HepG2 (cell line): Measurements from ENCODE around the gene FAM216A. TPM values are rescaled to one million over a fixed set of nuclear protein-coding genes. Genes with fewer than 3 reads are reported as not detected.

Experiments
- AKNA ChIP-seq: sonication (generic); formaldehyde crosslinking; IDR thresholded peaks from 2 replicates; pipeline ENCODE4 v1.4.0; 2020; ENCODE audit warnings: missing genetic modification reagents, borderline replicate concordance
- HOXA7 ChIP-seq: sonication (generic); formaldehyde crosslinking; IDR thresholded peaks from 2 replicates; pipeline ENCODE4 v1.8.1; 2022; ENCODE audit warnings: mild to moderate bottlenecking, missing genetic modification reagents, moderate library complexity
- NFE2L2 ChIP-seq: fragments of 150-350 bp; IDR thresholded peaks from 2 replicates; pipeline ENCODE4 v1.6.1; 2014; ENCODE audit warnings: low read length
- NFKB2 ChIP-seq: sonication (generic); formaldehyde crosslinking; IDR thresholded peaks from 2 replicates; pipeline ENCODE4 v1.4.0; 2020; ENCODE audit warnings: missing genetic modification reagents, borderline replicate concordance
- SMC3 ChIP-seq: IDR thresholded peaks from 2 replicates; pipeline ENCODE4 v1.6.1; 2011; ENCODE audit warnings: low read length, improper control_type of control experiment
- TFAP4 ChIP-seq: sonication (generic); IDR thresholded peaks from 2 replicates; pipeline ENCODE4 v1.6.1; 2016; ENCODE audit warnings: low read depth, borderline replicate concordance
- ZBTB44 ChIP-seq: sonication (generic); formaldehyde crosslinking; IDR thresholded peaks from 2 replicates; pipeline ENCODE4 v1.4.0; 2020; ENCODE audit warnings: missing genetic modification reagents
- ZNF775 ChIP-seq: sonication (generic); formaldehyde crosslinking; IDR thresholded peaks from 2 replicates; pipeline ENCODE4 v1.4.0; 2020; ENCODE audit warnings: missing genetic modification reagents, mild to moderate bottlenecking, moderate library complexity, borderline replicate concordance
- polyA plus RNA-seq, 8 experiments: library from polyadenylated mRNA; depleted of rRNA in 3 of 8; stranded (reverse) in 7 of 8; unstranded in 1 of 8; fragments of >200 nt; fragmentation: Illumina TruSeq in 4 of 8; extraction: Trizol in 4 of 8; gene quantifications; 2 replicates each; pipeline versions ENCODE4 v1.2.1 to v1.2.3, GENCODE V29; 2011 to 2016; ENCODE audit warnings: low read depth in 4 of 8, missing spikeins in 1 of 8, mixed read lengths in 1 of 8; ENCODE audit not compliant: insufficient read depth in 1 of 8
- total RNA-seq, 5 experiments: library from RNA; depleted of rRNA; stranded (reverse); fragments of >200 nt; fragmentation: Illumina TruSeq; extraction: Trizol; gene quantifications; 2 replicates each; pipeline ENCODE4 v1.2.3, GENCODE V29; 2016; ENCODE audit warnings: low read depth in 1 of 5
- TF ChIP-seq, protein P1 (sequence below): fragments of 450-650 bp; IDR thresholded peaks from 2 replicates; pipeline ENCODE4 v1.6.1; 2016
- TF ChIP-seq, protein P2 (sequence below): sonication (generic); formaldehyde crosslinking; IDR thresholded peaks from 2 replicates; pipeline ENCODE4 v1.8.0; 2022; ENCODE audit warnings: missing genetic modification reagents, mild to moderate bottlenecking, borderline replicate concordance
- TF ChIP-seq, protein P3 (sequence below): sonication (generic); formaldehyde crosslinking; IDR thresholded peaks from 2 replicates; pipeline ENCODE4 v1.8.0; 2022; ENCODE audit warnings: mild to moderate bottlenecking, missing genetic modification reagents; ENCODE audit not compliant: insufficient replicate concordance
- TF ChIP-seq, protein P4 (sequence below): sonication (generic); formaldehyde crosslinking; IDR thresholded peaks from 2 replicates; pipeline ENCODE4 v1.5.0; 2020; ENCODE audit warnings: missing genetic modification reagents
- TF ChIP-seq, protein P5 (sequence below): sonication (generic); formaldehyde crosslinking; conservative IDR thresholded peaks from 2 replicates; pipeline ENCODE4 v1.8.0; 2022; ENCODE audit warnings: mild to moderate bottlenecking, moderate library complexity, missing genetic modification reagents

Gene FAM216A
- total and polyA plus RNA-seq, 2 of the 13 experiments (the other 11 are each of a cell fraction or from before 2014, with no cell fraction given): 20.3 to 31.2 TPM

GRCh38 chr12:110467847-110468213 lies 815 bp upstream of the FAM216A start (continued):
- TF ChIP-seq, protein P1, sequence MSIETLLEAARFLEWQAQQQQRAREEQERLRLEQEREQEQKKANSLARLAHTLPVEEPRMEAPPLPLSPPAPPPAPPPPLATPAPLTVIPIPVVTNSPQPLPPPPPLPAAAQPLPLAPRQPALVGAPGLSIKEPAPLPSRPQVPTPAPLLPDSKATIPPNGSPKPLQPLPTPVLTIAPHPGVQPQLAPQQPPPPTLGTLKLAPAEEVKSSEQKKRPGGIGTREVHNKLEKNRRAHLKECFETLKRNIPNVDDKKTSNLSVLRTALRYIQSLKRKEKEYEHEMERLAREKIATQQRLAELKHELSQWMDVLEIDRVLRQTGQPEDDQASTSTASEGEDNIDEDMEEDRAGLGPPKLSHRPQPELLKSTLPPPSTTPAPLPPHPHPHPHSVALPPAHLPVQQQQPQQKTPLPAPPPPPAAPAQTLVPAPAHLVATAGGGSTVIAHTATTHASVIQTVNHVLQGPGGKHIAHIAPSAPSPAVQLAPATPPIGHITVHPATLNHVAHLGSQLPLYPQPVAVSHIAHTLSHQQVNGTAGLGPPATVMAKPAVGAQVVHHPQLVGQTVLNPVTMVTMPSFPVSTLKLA: no peak
- TF ChIP-seq NFE2L2 (no peak), HOXA7 (CRISPR knock-in tag) (no peak), ZNF775 (CRISPR knock-in tag) (no peak), TFAP4 (no peak; the same call in none of the 2 replicates), SMC3 (no peak), AKNA (no peak), NFKB2 (CRISPR knock-in tag) (0 out of 2 replicates have a peak, but pooled peaks have one; percentile 59), ZBTB44 (no peak)
- TF ChIP-seq, protein P2, sequence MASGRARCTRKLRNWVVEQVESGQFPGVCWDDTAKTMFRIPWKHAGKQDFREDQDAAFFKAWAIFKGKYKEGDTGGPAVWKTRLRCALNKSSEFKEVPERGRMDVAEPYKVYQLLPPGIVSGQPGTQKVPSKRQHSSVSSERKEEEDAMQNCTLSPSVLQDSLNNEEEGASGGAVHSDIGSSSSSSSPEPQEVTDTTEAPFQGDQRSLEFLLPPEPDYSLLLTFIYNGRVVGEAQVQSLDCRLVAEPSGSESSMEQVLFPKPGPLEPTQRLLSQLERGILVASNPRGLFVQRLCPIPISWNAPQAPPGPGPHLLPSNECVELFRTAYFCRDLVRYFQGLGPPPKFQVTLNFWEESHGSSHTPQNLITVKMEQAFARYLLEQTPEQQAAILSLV (CRISPR knock-in tag): no peak
- TF ChIP-seq, protein P3, sequence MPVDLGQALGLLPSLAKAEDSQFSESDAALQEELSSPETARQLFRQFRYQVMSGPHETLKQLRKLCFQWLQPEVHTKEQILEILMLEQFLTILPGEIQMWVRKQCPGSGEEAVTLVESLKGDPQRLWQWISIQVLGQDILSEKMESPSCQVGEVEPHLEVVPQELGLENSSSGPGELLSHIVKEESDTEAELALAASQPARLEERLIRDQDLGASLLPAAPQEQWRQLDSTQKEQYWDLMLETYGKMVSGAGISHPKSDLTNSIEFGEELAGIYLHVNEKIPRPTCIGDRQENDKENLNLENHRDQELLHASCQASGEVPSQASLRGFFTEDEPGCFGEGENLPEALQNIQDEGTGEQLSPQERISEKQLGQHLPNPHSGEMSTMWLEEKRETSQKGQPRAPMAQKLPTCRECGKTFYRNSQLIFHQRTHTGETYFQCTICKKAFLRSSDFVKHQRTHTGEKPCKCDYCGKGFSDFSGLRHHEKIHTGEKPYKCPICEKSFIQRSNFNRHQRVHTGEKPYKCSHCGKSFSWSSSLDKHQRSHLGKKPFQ (CRISPR knock-in tag): peak; percentile 66
- TF ChIP-seq, protein P4, sequence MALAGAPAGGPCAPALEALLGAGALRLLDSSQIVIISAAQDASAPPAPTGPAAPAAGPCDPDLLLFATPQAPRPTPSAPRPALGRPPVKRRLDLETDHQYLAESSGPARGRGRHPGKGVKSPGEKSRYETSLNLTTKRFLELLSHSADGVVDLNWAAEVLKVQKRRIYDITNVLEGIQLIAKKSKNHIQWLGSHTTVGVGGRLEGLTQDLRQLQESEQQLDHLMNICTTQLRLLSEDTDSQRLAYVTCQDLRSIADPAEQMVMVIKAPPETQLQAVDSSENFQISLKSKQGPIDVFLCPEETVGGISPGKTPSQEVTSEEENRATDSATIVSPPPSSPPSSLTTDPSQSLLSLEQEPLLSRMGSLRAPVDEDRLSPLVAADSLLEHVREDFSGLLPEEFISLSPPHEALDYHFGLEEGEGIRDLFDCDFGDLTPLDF (CRISPR knock-in tag): peak; percentile 36; the same call in 1 of the 2 replicates
- TF ChIP-seq, protein P5, sequence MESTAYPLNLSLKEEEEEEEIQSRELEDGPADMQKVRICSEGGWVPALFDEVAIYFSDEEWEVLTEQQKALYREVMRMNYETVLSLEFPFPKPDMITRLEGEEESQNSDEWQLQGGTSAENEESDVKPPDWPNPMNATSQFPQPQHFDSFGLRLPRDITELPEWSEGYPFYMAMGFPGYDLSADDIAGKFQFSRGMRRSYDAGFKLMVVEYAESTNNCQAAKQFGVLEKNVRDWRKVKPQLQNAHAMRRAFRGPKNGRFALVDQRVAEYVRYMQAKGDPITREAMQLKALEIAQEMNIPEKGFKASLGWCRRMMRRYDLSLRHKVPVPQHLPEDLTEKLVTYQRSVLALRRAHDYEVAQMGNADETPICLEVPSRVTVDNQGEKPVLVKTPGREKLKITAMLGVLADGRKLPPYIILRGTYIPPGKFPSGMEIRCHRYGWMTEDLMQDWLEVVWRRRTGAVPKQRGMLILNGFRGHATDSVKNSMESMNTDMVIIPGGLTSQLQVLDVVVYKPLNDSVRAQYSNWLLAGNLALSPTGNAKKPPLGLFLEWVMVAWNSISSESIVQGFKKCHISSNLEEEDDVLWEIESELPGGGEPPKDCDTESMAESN: no peak
